ENCODE measurements around the gene PTGFRN. TPM values are rescaled to one million over a fixed set of nuclear protein-coding genes. Genes with fewer than 3 reads are reported as not detected.
A peak's percentile ranks its signal among the peaks of the same experiment; 100 is the strongest.

Gene PTGFRN
- total and polyA plus RNA-seq, 2 of the 8 experiments (the other 6 are each of a cell fraction or from before 2014, with no cell fraction given) = 13.0 to 32.6 TPM

DNA sequence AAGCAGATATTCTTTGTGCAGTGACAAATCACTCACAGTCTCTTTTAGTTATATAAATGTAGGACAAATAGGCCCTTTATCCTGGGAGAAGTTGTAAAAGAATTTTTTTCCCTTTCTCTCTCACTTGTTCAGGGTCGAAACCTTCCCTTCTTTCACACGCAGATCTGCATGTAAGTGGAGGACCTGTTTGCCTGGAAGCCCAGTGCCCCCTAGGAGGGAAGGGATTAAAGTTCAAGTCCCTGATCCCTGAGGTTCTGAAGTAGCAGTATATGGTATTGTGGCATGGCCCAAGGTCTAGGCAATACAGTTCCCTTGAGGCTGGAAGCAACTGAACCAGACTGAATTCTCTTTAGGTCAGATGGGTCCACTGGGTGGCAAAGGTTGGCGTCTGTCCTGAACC lies 48.6 kb upstream of the PTGFRN start:
- POLR2A ChIA-PET (ENCODE audit: partially characterized antibody) = no interaction called here
- Histone ChIP-seq H3K4me1 (replicated peaks in 1 of 4; ENCODE audit: control insufficient read depth in 3 of 4, insufficient read depth in 4 of 4, low read length in 3 of 4) (peaks cover 1 to 6% (median 3%) of the 10 kb centered on the region in 4 experiments; a peak in 4 of 7 replicates), H4K20me1 (replicated peaks in 1 of 2; ENCODE audit: control insufficient read depth in 1 of 2, insufficient read depth in 2 of 2, low read length in 2 of 2) (no peaks in the 10 kb centered on the region), H3K23me2 (ENCODE audit: low read depth, low read length) (no peaks in the 10 kb centered on the region; the same call in 1 of the 2 replicates), H2AFZ (ENCODE audit: low read length) (no peak overlapping the region), H4K91ac (replicated peaks; ENCODE audit: insufficient read length, low read length) (no peak overlapping the region), H2BK20ac (ENCODE audit: low read length) (0 out of 2 replicates have a peak overlapping the region, but pooled peaks have one; percentile 2), H3K27ac (ENCODE audit: low read depth, low read length) (no peak overlapping the region), H3K4me2 (ENCODE audit: insufficient read depth in 1 of 2, low read depth in 2 of 2, low read length in 2 of 2) (no peak overlapping the region), H2BK5ac (ENCODE audit: low read depth, low read length) (peak overlapping the region; percentile 9; the same call in 1 of the 2 replicates), H3K56ac (replicated peaks; ENCODE audit: insufficient read length, low read depth, low read length) (no peak overlapping the region), H3K4me3 (ENCODE audit: extremely low read depth in 1 of 4, insufficient read depth in 2 of 4, low read depth in 3 of 4, low read length in 4 of 4) (no peak overlapping the region), H3K18ac (ENCODE audit: extremely low read depth, low read length) (no peak overlapping the region), H2BK120ac (replicated peaks; ENCODE audit: low read depth, low read length) (no peak overlapping the region), H3K79me1 (ENCODE audit: low read depth, low read length) (no peaks in the 10 kb centered on the region), H3K27me3 (replicated peaks in 1 of 4; ENCODE audit: control insufficient read depth in 3 of 4, extremely low read depth in 1 of 4, insufficient read depth in 3 of 4, low read length in 3 of 4) (no peaks in the 10 kb centered on the region), H4K8ac (ENCODE audit: extremely low read depth, insufficient read depth, low read length) (no peak overlapping the region), H3K36me3 (ENCODE audit: control insufficient read depth in 2 of 4, insufficient read depth in 4 of 4, low read length in 3 of 4) (no peaks in the 10 kb centered on the region), H2BK15ac (ENCODE audit: low read length) (no peak overlapping the region), H2AK5ac (ENCODE audit: low read depth, low read length) (no peak overlapping the region), H3K4ac (replicated peaks; ENCODE audit: insufficient read length, low read depth, low read length) (no peak overlapping the region), H4K5ac (ENCODE audit: insufficient read length, low read depth, low read length) (no peak overlapping the region), H3K9ac (replicated peaks in 1 of 4; ENCODE audit: extremely low read depth in 1 of 4, low read depth in 3 of 4, low read length in 3 of 4) (no peak overlapping the region), H2BK12ac (ENCODE audit: low read depth, low read length) (0 out of 2 replicates have a peak overlapping the region, but pooled peaks have one; percentile 45), H3K23ac (ENCODE audit: insufficient read length) (no peak overlapping the region), H3K79me2 (ENCODE audit: control insufficient read depth in 1 of 2, insufficient read depth in 2 of 2, low read length in 2 of 2) (no peaks in the 10 kb centered on the region), H3K14ac (ENCODE audit: insufficient read length) (no peak overlapping the region), H3K9me3 (ENCODE audit: insufficient read depth in 2 of 2, low read depth in 1 of 2, low read length in 1 of 2) (no peaks in the 10 kb centered on the region)
- FAIRE-seq (no peak), DNase-seq (ENCODE audit: low read depth in 1 of 2, low spot score in 2 of 2) (no peak)
- 80% methylated on average over 3 of the region's 3 CpGs; no CpG with 5 or more reads in 1 of the 2 experiments for WGBS, 2 experiments (ENCODE audit: extremely low coverage in 1 of 2, insufficient coverage in 1 of 2, insufficient read length in 1 of 2, insufficient replicate concordance in 2 of 2, low coverage in 1 of 2, low lambda C conversion rate in 2 of 2, missing lambda C conversion rate in 1 of 2)
- peak; percentile 22 to 48; a peak in 3 of 4 replicates for TF ChIP-seq RAD21 (IDR thresholded peaks at IDR 0.05 in 1 of 2, conservative IDR thresholded peaks at IDR 0.05 in 1 of 2; ENCODE audit: low read depth in 2 of 2, low read length in 2 of 2)
- TF ChIP-seq JUND (IDR thresholded peaks at IDR 0.05; ENCODE audit: low read length) = no peak
- TF ChIP-seq POU5F1 (IDR thresholded peaks at IDR 0.05; ENCODE audit: low read depth, low read length) = no peak
- TF ChIP-seq CBX8 (IDR thresholded peaks at IDR 0.05; ENCODE audit: borderline replicate concordance, low read depth, low read length) = no peak
- TF ChIP-seq, protein P1, sequence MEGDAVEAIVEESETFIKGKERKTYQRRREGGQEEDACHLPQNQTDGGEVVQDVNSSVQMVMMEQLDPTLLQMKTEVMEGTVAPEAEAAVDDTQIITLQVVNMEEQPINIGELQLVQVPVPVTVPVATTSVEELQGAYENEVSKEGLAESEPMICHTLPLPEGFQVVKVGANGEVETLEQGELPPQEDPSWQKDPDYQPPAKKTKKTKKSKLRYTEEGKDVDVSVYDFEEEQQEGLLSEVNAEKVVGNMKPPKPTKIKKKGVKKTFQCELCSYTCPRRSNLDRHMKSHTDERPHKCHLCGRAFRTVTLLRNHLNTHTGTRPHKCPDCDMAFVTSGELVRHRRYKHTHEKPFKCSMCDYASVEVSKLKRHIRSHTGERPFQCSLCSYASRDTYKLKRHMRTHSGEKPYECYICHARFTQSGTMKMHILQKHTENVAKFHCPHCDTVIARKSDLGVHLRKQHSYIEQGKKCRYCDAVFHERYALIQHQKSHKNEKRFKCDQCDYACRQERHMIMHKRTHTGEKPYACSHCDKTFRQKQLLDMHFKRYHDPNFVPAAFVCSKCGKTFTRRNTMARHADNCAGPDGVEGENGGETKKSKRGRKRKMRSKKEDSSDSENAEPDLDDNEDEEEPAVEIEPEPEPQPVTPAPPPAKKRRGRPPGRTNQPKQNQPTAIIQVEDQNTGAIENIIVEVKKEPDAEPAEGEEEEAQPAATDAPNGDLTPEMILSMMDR (IDR thresholded peaks at IDR 0.05; ENCODE audit: control extremely low read depth in 1 of 3, insufficient read depth in 1 of 3, low read depth in 1 of 3, low read length in 3 of 3) = peak in 2 of 3 experiments; percentile 2 to 20; a peak in 2 of 4 replicates
- CTCF ChIA-PET (ENCODE audit: partially characterized antibody) = interaction anchor here (0.9 kb wide), 1 partner anchor 21 kb away, joined by 4 read pairs; no protein-coding TSS in a partner anchor

Measured in H1 (cell line).